Upper lobe of left lung (tissue), 6 donors: ENCODE measurements around the gene OR56B4. TPM values are rescaled to one million over a fixed set of nuclear protein-coding genes. Genes with fewer than 3 reads are reported as not detected.
"Not testable (repeated sequence)": the region's sequence is repeated elsewhere in the genome, so short reads cannot be mapped to it uniquely, and the experiment has no call there.

Experiments used
- ATAC-seq, 2 donors: fragments of 200-7000 bp; cut with Tn5 transposase; one replicate each; pipeline ENCODE4 v1.9.1; 2022; ENCODE audit warnings: mild to moderate bottlenecking in 2 of 2, moderate library complexity in 2 of 2; ENCODE audit not compliant: low FRiP score in 2 of 2
- DNase-seq, 2 donors: peaks; one replicate each; pipeline ENCODE4 v3.0.0-alpha.2; 2019 to 2020
- H3K27ac ChIP-seq, 4 donors: fragments of 200-600 bp; sonication (generic); one replicate each; pipeline ENCODE4 v1.5.1; 2016 to 2019
- H3K27me3 ChIP-seq, 4 donors: fragments of 200-600 bp; sonication (generic); one replicate each; pipeline ENCODE4 v1.5.1; 2017 to 2019
- H3K36me3 ChIP-seq, 4 donors: fragments of 200-600 bp; sonication (generic); one replicate each; pipeline ENCODE4 v1.5.1; 2016 to 2019
- H3K4me1 ChIP-seq, 4 donors: fragments of 200-600 bp; sonication (generic); one replicate each; pipeline ENCODE4 v1.5.1; 2018 to 2019
- H3K4me3 ChIP-seq, 4 donors: fragments of 200-600 bp; sonication (generic); one replicate each; pipeline ENCODE4 v1.5.1; 2017 to 2019; ENCODE audit warnings: mild to moderate bottlenecking in 2 of 4, moderate library complexity in 1 of 4
- H3K9me3 ChIP-seq, 4 donors: fragments of 200-600 bp; sonication (generic); one replicate each; pipeline ENCODE4 v1.5.1; 2018 to 2019
- CTCF ChIP-seq, 6 experiments: fragments of 450-650 bp in 4 of 6; fragments of 200-600 bp in 2 of 6; sonication (generic) in 2 of 6; IDR thresholded peaks; one replicate each; pipeline ENCODE4 v1.5.1; 2016 to 2019; ENCODE audit warnings: antibody characterized with exemption in 6 of 6
- EP300 ChIP-seq, 4 donors: sonication (generic); formaldehyde crosslinking; IDR thresholded peaks; one replicate each; pipeline ENCODE4 v1.5.1; 2017; ENCODE audit warnings: antibody characterized with exemption in 4 of 4, control low read depth in 2 of 4
- POLR2A ChIP-seq, 4 donors: fragments of 450-650 bp; IDR thresholded peaks; one replicate each; pipeline ENCODE4 v1.5.1; 2016 to 2017; ENCODE audit warnings: antibody characterized with exemption in 4 of 4, mild to moderate bottlenecking in 2 of 4
- POLR2AphosphoS5 ChIP-seq, 2 donors: sonication (generic); formaldehyde crosslinking; IDR thresholded peaks; one replicate each; pipeline ENCODE4 v1.5.1; 2017; ENCODE audit warnings: antibody characterized with exemption in 2 of 2
- WGBS, 2 donors: methylation state at CpG; one replicate each; pipeline ENCODE4 v1.1.5; 2017 to 2018; 5-methylcytosine and 5-hydroxymethylcytosine counted together
- total RNA-seq, 6 donors: library from RNA; depleted of rRNA in 4 of 6; stranded (reverse); fragments of >200 nt in 4 of 6; gene quantifications; one replicate each; pipeline versions ENCODE4 v1.1.0 to v1.2.1, GENCODE V29; 2016 to 2021
- donor health status: DM: no; HTN: no; CAD: no; lungs with moderate emphysema.
- donor health status: DM: no; HTN: yes; CAD: no; lungs with severe emphysema.

OR56B4 gene
- total RNA-seq, 6 donors from 2014 or later: not detected

GRCh38 chr11:6124245-6124644, 16.8 kb downstream of the OR56B4 start:
- TF ChIP-seq EP300 (IDR thresholded peaks at IDR 0.05) (no peak), CTCF (IDR thresholded peaks at IDR 0.05) (no peak), POLR2AphosphoS5 (IDR thresholded peaks at IDR 0.05) (no peak)
- DNase-seq (no peak), ATAC-seq (peak in 1 of 2 donors; percentile 53)
- WGBS, 2 donors: 51 to 66% methylated on average over 3 of the region's 3 CpGs
- no peaks in the 10 kb centered on the region for H3K27me3 ChIP-seq
- no peaks in the 10 kb centered on the region for H3K9me3 ChIP-seq
- H3K4me1 ChIP-seq: no peaks in the 10 kb centered on the region
- H3K27ac ChIP-seq: no peak overlapping the region
- no peak overlapping the region for H3K4me3 ChIP-seq
- no peaks in the 10 kb centered on the region for H3K36me3 ChIP-seq

GRCh38 chr11:6127881-6128280, 20.4 kb downstream of the OR56B4 start:
- Histone ChIP-seq H3K4me1 (no peaks in the 10 kb centered on the region), H3K27ac (no peak overlapping the region), H3K9me3 (no peaks in the 10 kb centered on the region), H3K27me3 (no peaks in the 10 kb centered on the region), H3K4me3 (no peak overlapping the region), H3K36me3 (no peaks in the 10 kb centered on the region)
- DNase-seq (no peak), ATAC-seq (no peak)
- 59 to 65% methylated on average over 4 of the region's 4 CpGs for WGBS, 2 donors
- TF ChIP-seq POLR2AphosphoS5 (IDR thresholded peaks at IDR 0.05) (no peak), CTCF (IDR thresholded peaks at IDR 0.05) (no peak), POLR2A (IDR thresholded peaks at IDR 0.05) (no peak), EP300 (IDR thresholded peaks at IDR 0.05) (no peak)

- H3K4me3 ChIP-seq: no peak overlapping the region
- peak overlapping the region; percentile 3 to 72 (median 34) for H3K27ac ChIP-seq
- no peak for DNase-seq
- no peaks in the 10 kb centered on the region for H3K9me3 ChIP-seq
- no peaks in the 10 kb centered on the region for H3K36me3 ChIP-seq
- no peak for TF ChIP-seq CTCF (IDR thresholded peaks at IDR 0.05)
- TF ChIP-seq EP300 (IDR thresholded peaks at IDR 0.05): no peak
- no peak for TF ChIP-seq POLR2A (IDR thresholded peaks at IDR 0.05)
- no peak for TF ChIP-seq POLR2AphosphoS5 (IDR thresholded peaks at IDR 0.05)
- peak in 1 of 2 donors; percentile 32 for ATAC-seq
- no peaks in the 10 kb centered on the region for H3K27me3 ChIP-seq
- H3K4me1 ChIP-seq: no peaks in the 10 kb centered on the region
- 86 to 87% methylated on average over 1 of the region's 1 CpG for WGBS, 2 donors
Observed at GRCh38 chr11:6129011-6129410, 21.5 kb downstream of the OR56B4 start.

- ATAC-seq (peak in 1 of 2 donors; percentile 65), DNase-seq (peak in 1 of 2 donors; percentile 29)
- 48 to 51% methylated on average over 1 of the region's 1 CpG for WGBS, 2 donors
- no peaks in the 10 kb centered on the region for H3K9me3 ChIP-seq
- no peak overlapping the region for H3K4me3 ChIP-seq
- TF ChIP-seq EP300 (IDR thresholded peaks at IDR 0.05) (no peak), POLR2A (IDR thresholded peaks at IDR 0.05) (no peak), POLR2AphosphoS5 (IDR thresholded peaks at IDR 0.05) (no peak), CTCF (IDR thresholded peaks at IDR 0.05) (no peak)
- H3K36me3 ChIP-seq: no peaks in the 10 kb centered on the region
- no peaks in the 10 kb centered on the region for H3K4me1 ChIP-seq
- H3K27ac ChIP-seq: peak overlapping the region; percentile 3 to 72 (median 34)
- H3K27me3 ChIP-seq: no peaks in the 10 kb centered on the region
Observed at GRCh38 chr11:6129635-6130034, 22.2 kb downstream of the OR56B4 start.

GRCh38 chr11:6132431-6132830, 24.9 kb downstream of the OR56B4 start:
- DNase-seq (no peak), ATAC-seq (no peak)
- H3K27me3 ChIP-seq: no peaks in the 10 kb centered on the region
- TF ChIP-seq EP300 (IDR thresholded peaks at IDR 0.05) (no peak), CTCF (IDR thresholded peaks at IDR 0.05) (no peak), POLR2AphosphoS5 (IDR thresholded peaks at IDR 0.05) (no peak)
- H3K4me3 ChIP-seq: no peak overlapping the region
- no peaks in the 10 kb centered on the region for H3K4me1 ChIP-seq
- no peaks in the 10 kb centered on the region for H3K9me3 ChIP-seq
- H3K36me3 ChIP-seq: no peaks in the 10 kb centered on the region
- 81 to 88% methylated on average over 1 of the region's 1 CpG for WGBS, 2 donors
- no peak overlapping the region for H3K27ac ChIP-seq

GRCh38 chr11:6135936-6136335, 28.5 kb downstream of the OR56B4 start:
- not testable (repeated sequence) for H3K9me3 ChIP-seq, H3K4me3 ChIP-seq, ATAC-seq, H3K27me3 ChIP-seq, H3K4me1 ChIP-seq, H3K36me3 ChIP-seq, H3K27ac ChIP-seq, DNase-seq
- 53 to 58% methylated on average over 2 of the region's 2 CpGs for WGBS, 2 donors
